ENCODE measurements around the gene VAT1L.
A peak's percentile ranks its signal among the peaks of the same experiment; 100 is the strongest.
"Not testable (repeated sequence)": the region's sequence is repeated elsewhere in the genome, so short reads cannot be mapped to it uniquely, and the experiment has no call there.

The VAT1L gene

GRCh38 chr16:77918809-77919707 is 130.7 kb downstream of the VAT1L start:
- DNase-seq = peak; percentile 48

- DNase-seq = no peak
Observed at GRCh38 chr16:77919761-77920415, 131.5 kb downstream of the VAT1L start.

- no peak for DNase-seq
Observed at GRCh38 chr16:77920984-77921383, 132.6 kb downstream of the VAT1L start.

DNA sequence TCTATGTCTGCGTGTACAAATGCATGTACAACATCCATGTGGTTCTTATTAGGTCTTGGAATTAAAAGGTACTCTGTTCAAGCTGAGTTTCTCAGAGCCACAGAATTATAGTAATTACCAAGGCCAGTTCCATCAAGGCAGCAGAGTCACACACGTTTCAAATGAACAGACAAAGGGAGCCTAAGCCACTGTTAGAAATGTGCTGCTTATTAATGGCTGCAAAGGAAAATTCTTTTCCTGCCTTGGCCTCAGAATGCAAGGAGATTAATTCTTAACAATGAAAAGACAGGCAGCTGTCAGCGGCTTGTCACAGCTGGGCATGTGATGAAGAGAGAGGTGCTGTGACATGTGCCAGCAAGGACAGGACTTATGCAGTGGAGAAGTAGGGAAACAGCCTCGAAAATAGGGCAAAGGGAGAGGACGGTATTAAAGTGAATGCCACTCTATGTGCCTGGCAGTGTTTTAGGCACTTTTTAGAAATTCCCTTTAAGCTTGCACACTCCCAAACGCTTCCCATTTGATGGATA is 133.9 kb downstream of the VAT1L start:
- DNase-seq = no peak

DNA sequence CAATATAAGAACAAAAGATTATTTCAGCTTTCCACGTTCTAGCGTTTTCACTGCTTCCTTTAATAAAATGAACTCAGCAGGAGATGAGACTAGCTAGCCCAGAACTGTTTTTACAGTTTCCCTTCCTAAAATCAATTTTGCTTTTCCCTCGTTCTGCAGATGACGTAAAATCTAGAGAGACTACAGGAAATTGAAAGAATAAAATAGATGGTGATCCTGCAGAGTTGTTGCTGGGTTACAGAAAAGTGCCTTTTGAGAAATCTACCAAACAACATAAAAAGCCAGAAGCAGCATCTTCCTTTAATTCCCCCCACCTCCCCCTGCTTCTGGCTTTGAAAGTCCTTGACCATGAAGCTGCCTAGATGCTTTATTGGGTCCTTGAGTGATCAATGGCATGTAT is 137.2 kb downstream of the VAT1L start:
- no peak for DNase-seq

- no peak for DNase-seq
Observed at GRCh38 chr16:77928096-77928495, 139.7 kb downstream of the VAT1L start.

GRCh38 chr16:77929004-77929403 is 140.6 kb downstream of the VAT1L start:
- DNase-seq = no peak

GRCh38 chr16:77931058-77931457 is 142.7 kb downstream of the VAT1L start:
- no peak for DNase-seq

DNA sequence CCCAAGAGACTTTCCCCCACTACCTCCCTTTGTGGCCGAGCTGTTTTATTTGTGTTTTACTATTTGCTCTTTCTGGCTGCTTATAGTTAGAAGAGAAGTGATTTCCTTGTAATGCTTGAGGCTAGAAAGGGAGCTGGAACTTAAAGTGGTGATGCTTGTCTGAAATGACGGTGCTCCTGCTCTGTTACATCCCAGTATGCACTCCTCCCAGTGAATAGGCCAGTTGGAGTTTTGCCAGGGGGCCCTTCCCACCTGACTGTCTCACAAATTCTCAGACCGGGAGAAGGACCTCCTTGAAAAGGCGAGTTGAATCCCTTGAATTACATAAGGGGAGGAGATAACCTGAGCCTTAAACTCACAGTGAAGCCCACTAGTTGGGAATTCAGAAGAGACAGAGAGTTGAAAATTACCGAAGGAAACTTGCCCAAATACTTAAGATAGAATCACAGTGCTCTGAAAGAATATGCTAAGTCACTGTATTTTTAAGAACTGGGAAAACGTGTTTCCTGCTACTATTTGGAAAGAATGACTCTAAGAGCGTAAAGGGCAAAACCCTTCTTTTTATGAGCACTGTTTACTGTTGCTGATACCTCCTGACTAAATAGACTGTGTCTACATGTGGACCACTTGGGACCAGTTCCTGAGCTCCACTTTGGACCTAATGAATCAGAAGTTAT is 149.2 kb downstream of the VAT1L start:
- no peak for DNase-seq

DNA sequence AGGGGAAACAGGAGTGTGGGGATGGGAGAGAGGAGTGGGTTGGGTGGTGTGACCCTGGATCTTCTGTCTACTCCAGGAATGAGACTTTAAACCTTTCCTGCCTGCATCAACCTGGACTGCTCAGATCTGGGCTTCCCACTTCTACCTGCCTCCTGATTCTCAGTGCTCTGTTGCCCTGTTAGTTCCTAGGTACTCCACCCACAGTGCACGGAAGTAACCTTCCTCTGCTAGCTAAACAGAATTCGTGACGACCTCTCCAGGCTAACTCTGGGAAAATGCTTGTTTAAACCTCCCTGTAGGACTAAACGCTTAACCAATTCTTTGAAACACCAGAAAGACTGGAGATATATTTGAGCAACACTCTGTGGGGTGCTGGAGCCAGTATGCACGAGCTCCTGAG is 150.5 kb downstream of the VAT1L start:
- no peak for DNase-seq

- DNase-seq = no peak
Observed at GRCh38 chr16:77939968-77940367, 151.6 kb downstream of the VAT1L start.

DNA sequence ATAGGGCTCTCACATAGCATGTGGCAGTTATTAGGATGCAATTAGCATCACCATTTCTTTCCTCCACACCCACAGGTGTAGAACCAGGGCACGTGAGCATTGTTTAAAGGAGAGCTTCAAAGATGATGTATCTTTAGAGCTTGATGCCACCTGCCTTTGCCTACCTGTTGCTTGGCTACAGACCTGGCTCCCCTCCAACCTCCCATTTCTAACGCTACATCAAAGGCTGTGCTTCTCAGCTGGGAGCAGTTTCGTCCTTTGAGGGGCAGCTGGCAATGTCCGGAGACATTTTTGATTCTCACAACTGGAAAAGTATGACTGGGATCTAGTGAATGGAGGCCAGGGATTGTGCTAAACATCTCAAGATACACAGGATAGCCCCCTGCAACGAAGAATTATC is 155.4 kb downstream of the VAT1L start:
- DNase-seq = peak; percentile 92

- no peak for DNase-seq
Observed at GRCh38 chr16:77944631-77945030, 156.3 kb downstream of the VAT1L start.

DNA sequence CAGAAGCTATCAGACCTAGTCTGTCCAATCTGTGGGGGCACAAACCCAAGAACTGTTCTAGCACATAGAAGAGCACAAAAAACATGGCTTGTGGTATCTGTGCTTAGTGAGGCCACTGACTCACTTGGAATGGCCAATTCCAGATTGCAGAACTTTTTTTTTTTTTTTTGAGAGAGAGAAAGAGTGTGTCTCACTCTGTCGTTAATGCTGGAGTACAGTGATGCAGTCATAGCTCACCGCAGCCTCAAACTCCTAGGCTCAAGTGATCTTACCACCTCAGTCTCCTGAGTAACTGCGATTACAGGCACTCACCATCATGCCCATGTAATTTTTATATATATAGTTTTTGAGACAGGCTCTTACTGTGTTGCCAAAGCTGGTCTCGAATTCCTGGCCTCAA is 156.8 kb downstream of the VAT1L start:
- no peak for DNase-seq

GRCh38 chr16:77946823-77947222 is 158.5 kb downstream of the VAT1L start:
- DNase-seq = no peak

GRCh38 chr16:77947590-77947989 is 159.2 kb downstream of the VAT1L start:
- DNase-seq = not testable (repeated sequence)

DNA sequence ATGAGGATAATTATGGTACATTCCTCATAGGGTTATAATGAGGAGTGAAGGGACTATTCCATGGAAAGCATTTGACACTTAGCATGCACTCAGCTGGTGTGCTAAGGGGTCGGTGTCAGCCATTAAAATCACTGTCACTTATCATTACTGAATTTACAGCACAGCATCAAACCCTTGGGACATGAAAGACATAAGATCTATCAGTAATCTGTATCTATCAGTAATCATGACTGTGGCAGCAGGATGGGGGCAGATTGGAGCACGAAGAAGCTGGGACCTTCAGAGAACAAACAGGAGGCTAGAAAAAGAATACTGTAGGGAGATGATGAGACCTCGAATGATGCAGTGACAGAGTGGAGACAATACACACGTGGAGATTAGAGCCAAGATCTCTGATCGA is 160.5 kb downstream of the VAT1L start:
- DNase-seq = no peak

- DNase-seq = no peak
Observed at GRCh38 chr16:77949445-77949844, 161.1 kb downstream of the VAT1L start.

- peak; percentile 19 for DNase-seq
Observed at GRCh38 chr16:77951788-77952187, 163.4 kb downstream of the VAT1L start.

DNA sequence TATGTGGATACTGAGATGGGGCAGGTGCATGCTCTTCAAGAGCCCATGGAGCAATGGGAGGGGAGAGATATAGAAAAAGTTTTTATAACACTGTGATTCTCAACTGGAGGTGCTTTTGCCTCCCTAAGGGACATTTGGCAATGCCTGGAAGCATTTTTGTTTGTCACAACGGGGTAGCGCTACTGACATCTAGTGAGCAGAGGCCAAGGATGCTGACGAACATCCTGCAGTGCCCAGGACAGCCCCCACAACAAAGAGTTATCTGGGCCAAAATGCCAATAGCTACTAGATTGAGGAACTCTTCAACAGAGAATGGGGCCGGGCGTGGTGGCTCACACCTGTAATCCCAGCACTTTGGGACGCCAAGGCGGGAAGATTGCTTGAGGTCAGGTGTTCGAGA is 166.8 kb downstream of the VAT1L start:
- DNase-seq = no peak

- DNase-seq = no peak
Observed at GRCh38 chr16:77956231-77956630, 167.9 kb downstream of the VAT1L start.

GRCh38 chr16:77960766-77961165 is 172.4 kb downstream of the VAT1L start:
- no peak for DNase-seq

DNA sequence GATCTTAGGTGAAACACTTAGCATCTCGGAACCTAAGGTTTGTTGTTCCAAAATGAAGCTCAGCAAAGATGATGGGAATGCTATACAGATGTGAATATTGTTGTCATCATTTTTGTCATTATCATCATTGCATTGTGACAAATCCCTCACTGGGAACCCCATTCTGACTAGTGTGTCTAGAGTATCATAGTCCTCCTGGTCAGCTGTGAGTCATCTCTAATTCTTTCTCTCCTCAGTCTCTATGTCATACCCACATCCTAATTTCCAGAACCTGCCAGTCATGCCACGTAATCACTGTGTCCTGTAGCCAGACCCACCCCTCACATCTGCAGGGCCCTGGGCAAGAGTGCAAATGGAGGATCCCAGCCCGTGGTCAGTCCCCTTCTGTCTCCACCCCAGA is 173.4 kb downstream of the VAT1L start:
- no peak for DNase-seq

- DNase-seq = no peak
Observed at GRCh38 chr16:77962689-77963088, 174.3 kb downstream of the VAT1L start.
